Measurements from ENCODE around the gene TXNRD2. TPM values are rescaled to one million over a fixed set of nuclear protein-coding genes. Genes with fewer than 3 reads are reported as not detected.
A peak's percentile ranks its signal among the peaks of the same experiment; 100 is the strongest.

Gene TXNRD2
- total and polyA plus RNA-seq, 5 donors = 18.7 to 32.9 (median 26.6) TPM

- 89% methylated on average over 15 of the region's 15 CpGs for WGBS
- H3K4me3 ChIP-seq (ENCODE audit: low read length) = no peak overlapping the region
- H3K27ac ChIP-seq (ENCODE audit: low read length) = no peak overlapping the region
- H3K9me3 ChIP-seq (ENCODE audit: control insufficient read depth, low read length) = no peaks in the 10 kb centered on the region
- H3K27me3 ChIP-seq (ENCODE audit: control insufficient read depth, insufficient read depth) = no peaks in the 10 kb centered on the region
- no peak for ATAC-seq
- intact Hi-C loops (cut with DNase I) = no loop called here
- no peaks in the 10 kb centered on the region for H3K4me1 ChIP-seq (ENCODE audit: control insufficient read depth, insufficient read depth, low read length)
- peak; percentile 7 to 53 (median 48) for DNase-seq
Observed at GRCh38 chr22:19964701-19965386, 23.2 kb upstream of the TXNRD2 start.

GRCh38 chr22:19963863-19964642 lies 22.4 kb upstream of the TXNRD2 start:
- no peak overlapping the region for H3K4me3 ChIP-seq (ENCODE audit: low read length)
- no peaks in the 10 kb centered on the region for H3K27me3 ChIP-seq (ENCODE audit: control insufficient read depth, insufficient read depth)
- no peak for ATAC-seq
- intact Hi-C loops (cut with DNase I) = no loop called here
- peak; percentile 12 to 55 (median 45) for DNase-seq
- H3K4me1 ChIP-seq (ENCODE audit: control insufficient read depth, insufficient read depth, low read length) = no peaks in the 10 kb centered on the region
- H3K27ac ChIP-seq (ENCODE audit: low read length) = no peak overlapping the region
- WGBS = 92% methylated on average over 12 of the region's 12 CpGs
- H3K9me3 ChIP-seq (ENCODE audit: control insufficient read depth, low read length) = no peaks in the 10 kb centered on the region

GRCh38 chr22:19962909-19963806 lies 21.5 kb upstream of the TXNRD2 start:
- ATAC-seq (no peak), DNase-seq (peak; percentile 9 to 57 (median 53))
- Histone ChIP-seq H3K27me3 (ENCODE audit: control insufficient read depth, insufficient read depth) (no peaks in the 10 kb centered on the region), H3K9me3 (ENCODE audit: control insufficient read depth, low read length) (no peaks in the 10 kb centered on the region), H3K27ac (ENCODE audit: low read length) (no peak overlapping the region), H3K4me3 (ENCODE audit: low read length) (no peak overlapping the region), H3K4me1 (ENCODE audit: control insufficient read depth, insufficient read depth, low read length) (no peaks in the 10 kb centered on the region)
- 79% methylated on average over 30 of the region's 30 CpGs for WGBS
- intact Hi-C loops (cut with DNase I) = no loop called here

GRCh38 chr22:19962246-19962908 lies 20.8 kb upstream of the TXNRD2 start:
- H3K4me3 ChIP-seq (ENCODE audit: low read length) = no peak overlapping the region
- intact Hi-C loops (cut with DNase I) = no loop called here
- ATAC-seq = peak; percentile 17 to 29

GRCh38 chr22:19961868-19962245 lies 20.2 kb upstream of the TXNRD2 start:
- Histone ChIP-seq H3K27ac (ENCODE audit: low read length) (no peak overlapping the region), H3K4me1 (ENCODE audit: control insufficient read depth, insufficient read depth, low read length) (no peaks in the 10 kb centered on the region), H3K4me3 (ENCODE audit: low read length) (no peak overlapping the region), H3K27me3 (ENCODE audit: control insufficient read depth, insufficient read depth) (no peaks in the 10 kb centered on the region), H3K9me3 (ENCODE audit: control insufficient read depth, low read length) (no peaks in the 10 kb centered on the region)
- ATAC-seq (no peak), DNase-seq (peak; percentile 19 to 58 (median 43))
- WGBS = 82% methylated on average over 8 of the region's 8 CpGs
- intact Hi-C loops (cut with DNase I) = no loop called here

More at GRCh38 chr22:19962246-19962908, 20.8 kb upstream of the TXNRD2 start:
- H3K9me3 ChIP-seq (ENCODE audit: control insufficient read depth, low read length) = no peaks in the 10 kb centered on the region
- H3K4me1 ChIP-seq (ENCODE audit: control insufficient read depth, insufficient read depth, low read length) = no peaks in the 10 kb centered on the region
- peak; percentile 71 to 91 (median 90) for DNase-seq
- H3K27me3 ChIP-seq (ENCODE audit: control insufficient read depth, insufficient read depth) = no peaks in the 10 kb centered on the region
- H3K27ac ChIP-seq (ENCODE audit: low read length) = no peak overlapping the region
- WGBS = 50% methylated on average over 22 of the region's 22 CpGs

- intact Hi-C loops (cut with DNase I) = no loop called here
- Histone ChIP-seq H3K27ac (ENCODE audit: low read length) (no peak overlapping the region), H3K27me3 (ENCODE audit: control insufficient read depth, insufficient read depth) (no peaks in the 10 kb centered on the region), H3K9me3 (ENCODE audit: control insufficient read depth, low read length) (no peaks in the 10 kb centered on the region), H3K4me1 (ENCODE audit: control insufficient read depth, insufficient read depth, low read length) (no peaks in the 10 kb centered on the region), H3K4me3 (ENCODE audit: low read length) (no peak overlapping the region)
- peak; percentile 20 to 64 (median 57) for DNase-seq
- WGBS = 79% methylated on average over 9 of the region's 9 CpGs
- ATAC-seq = no peak
Observed at GRCh38 chr22:19961201-19961580, 19.6 kb upstream of the TXNRD2 start.

- peaks cover under 1% of the 10 kb centered on the region for H3K4me1 ChIP-seq (ENCODE audit: control insufficient read depth, insufficient read depth, low read length)
- no peaks in the 10 kb centered on the region for H3K9me3 ChIP-seq (ENCODE audit: control insufficient read depth, low read length)
- H3K27me3 ChIP-seq (ENCODE audit: control insufficient read depth, insufficient read depth) = no peaks in the 10 kb centered on the region
- no peak overlapping the region for H3K27ac ChIP-seq (ENCODE audit: low read length)
- no peak overlapping the region for H3K4me3 ChIP-seq (ENCODE audit: low read length)
- DNase-seq (peak; percentile 10 to 50 (median 47)), ATAC-seq (no peak)
- intact Hi-C loops (cut with DNase I) = no loop called here
- 88% methylated on average over 12 of the region's 12 CpGs for WGBS
Observed at GRCh38 chr22:19960491-19961200, 19.0 kb upstream of the TXNRD2 start.

- H3K9me3 ChIP-seq (ENCODE audit: control insufficient read depth, low read length) = no peaks in the 10 kb centered on the region
- 32% methylated on average over 13 of the region's 13 CpGs for WGBS
- H3K27ac ChIP-seq (ENCODE audit: low read length) = no peak overlapping the region
- ATAC-seq = peak; percentile 14
- H3K27me3 ChIP-seq (ENCODE audit: control insufficient read depth, insufficient read depth) = no peaks in the 10 kb centered on the region
- DNase-seq = peak; percentile 14 to 77 (median 65)
- peaks cover 2% of the 10 kb centered on the region for H3K4me1 ChIP-seq (ENCODE audit: control insufficient read depth, insufficient read depth, low read length)
- H3K4me3 ChIP-seq (ENCODE audit: low read length) = no peak overlapping the region
- intact Hi-C loops (cut with DNase I) = loop anchor here in 1 of 4 donors (10.0 kb wide), 1 partner anchor 55 kb away; the partner anchor contains the start of gene ARVCF
Observed at GRCh38 chr22:19959587-19960490, 18.2 kb upstream of the TXNRD2 start.

GRCh38 chr22:19959043-19959586 lies 17.5 kb upstream of the TXNRD2 start:
- peak; percentile 85 to 96 (median 93) for DNase-seq
- Histone ChIP-seq H3K4me1 (ENCODE audit: control insufficient read depth, insufficient read depth, low read length) (peaks cover 2% of the 10 kb centered on the region), H3K4me3 (ENCODE audit: low read length) (no peak overlapping the region), H3K27ac (ENCODE audit: low read length) (no peak overlapping the region), H3K27me3 (ENCODE audit: control insufficient read depth, insufficient read depth) (no peaks in the 10 kb centered on the region), H3K9me3 (ENCODE audit: control insufficient read depth, low read length) (no peaks in the 10 kb centered on the region)
- WGBS = 30% methylated on average over 30 of the region's 30 CpGs
- intact Hi-C loops (cut with DNase I) = loop anchor here in 1 of 4 donors (10.0 kb wide), 1 partner anchor 56 kb away; the partner anchor contains the start of gene ARVCF
- ATAC-seq = peak; percentile 75 to 79

Data from right cardiac atrium (tissue), 5 donors.